Panc1 (cell line): ENCODE data around the gene MAPK14. TPM values are rescaled to one million over a fixed set of nuclear protein-coding genes. Genes with fewer than 3 reads are reported as not detected.

Experiments used
- ATAC-seq: fragments of 200-7000 bp; cut with Tn5 transposase; 2 replicates; pipeline ENCODE4 v1.9.1; 2020; ENCODE audit warnings: mild to moderate bottlenecking, moderate library complexity
- BruUV-seq: library from RNA; stranded (reverse); fragments of 400-500 nt; replicated peaks from 2 replicates; lab custom pipeline; 2021; lab: Mats Ljungman, UMichigan
- CTCF ChIA-PET: fragments of 300-600 bp; sonication (Branson Sonifier 250); formaldehyde crosslinking; loops from one replicate; lab custom pipeline; 2022; ENCODE audit warnings: antibody characterized with exemption; lab: Charles Lee
- POLR2A ChIA-PET: fragments of 300-600 bp; sonication (Branson Sonifier 250); formaldehyde crosslinking; loops from one replicate; lab custom pipeline; 2022; ENCODE audit warnings: antibody characterized with exemption; lab: Charles Lee
- DNase-seq: peaks from one replicate; pipeline ENCODE4 v3.0.0-alpha.2; 2010; ENCODE audit warnings: low read depth, low spot score
- H3K27ac ChIP-seq: 2 replicates; pipeline ENCODE4 v1.5.1; 2011; ENCODE audit warnings: mild to moderate bottlenecking, low read length, inconsistent platforms
- H3K27me3 ChIP-seq: fragments of 200-500 bp; sonication (Bioruptor generic); 2 replicates; pipeline ENCODE4 v1.6.0; 2014; ENCODE audit warnings: low read length, inconsistent platforms; ENCODE audit not compliant: control insufficient read depth, insufficient read depth
- H3K36me3 ChIP-seq: fragments of 200-500 bp; sonication (Bioruptor generic); 2 replicates; pipeline ENCODE4 v1.5.1; 2014; ENCODE audit warnings: inconsistent platforms, mild to moderate bottlenecking, low read length, moderate library complexity; ENCODE audit not compliant: control insufficient read depth, insufficient read depth
- H3K4me1 ChIP-seq: 2 replicates; pipeline ENCODE4 v1.5.1; 2011; ENCODE audit warnings: inconsistent platforms, mild to moderate bottlenecking, low read length, moderate library complexity; ENCODE audit not compliant: control insufficient read depth, insufficient read depth
- H3K4me3 ChIP-seq, 2 experiments: 2 replicates each; pipeline ENCODE4 v1.5.1; 2011 to 2012; ENCODE audit warnings: low read depth in 2 of 2, low read length in 2 of 2, mild to moderate bottlenecking in 2 of 2, inconsistent platforms in 1 of 2, moderate library complexity in 1 of 2
- H3K9me3 ChIP-seq: fragments of 200-500 bp; sonication (Bioruptor generic); 2 replicates; pipeline ENCODE4 v1.5.1; 2014; ENCODE audit warnings: low read depth, mild to moderate bottlenecking, inconsistent platforms, low read length, moderate library complexity; ENCODE audit not compliant: control insufficient read depth, insufficient read depth
- POLR2AphosphoS5 ChIP-seq: IDR thresholded peaks from 2 replicates; pipeline ENCODE4 v1.6.1; 2012; ENCODE audit warnings: mild to moderate bottlenecking, low read depth, low read length, moderate library complexity
- REST ChIP-seq, 2 experiments: IDR thresholded peaks; 2 replicates each; pipeline ENCODE4 v1.6.1; 2011 to 2012; ENCODE audit warnings: low read depth in 2 of 2, control low read depth in 1 of 2, low read length in 1 of 2, mild to moderate bottlenecking in 1 of 2, moderate library complexity in 1 of 2; ENCODE audit not compliant: insufficient read depth in 1 of 2
- SIN3A ChIP-seq: IDR thresholded peaks from 2 replicates; pipeline ENCODE4 v1.6.1; 2012; ENCODE audit warnings: low read depth, mild to moderate bottlenecking, low read length, moderate library complexity, borderline replicate concordance; ENCODE audit not compliant: insufficient read depth
- TCF7L2 ChIP-seq: IDR thresholded peaks from 2 replicates; pipeline ENCODE4 v1.6.1; 2011; ENCODE audit warnings: mild to moderate bottlenecking, low read depth, low read length, inconsistent platforms
- in situ Hi-C: cut with HindIII; loops from 2 replicates; pipeline ENCODE4 v1.10.0; 2016; ENCODE audit warnings: low sequenced_read_pairs, low pct_unique_long_range_greater_than_20kb
- intact Hi-C: fragments of 100-400 bp; cut with micrococcal nuclease; formaldehyde crosslinking; loops from one replicate; pipeline ENCODE4 v1.10.0; 2022; ENCODE audit not compliant: unreplicated experiment
- total RNA-seq: library from RNA; stranded (reverse); gene quantifications from one replicate; pipeline ENCODE4 v1.2.1, GENCODE V29; 2021; ENCODE audit not compliant: unreplicated experiment
- TF ChIP-seq, protein P1 (sequence below): fragments of 450-650 bp; IDR thresholded peaks from 2 replicates; pipeline ENCODE4 v1.5.1; 2017; ENCODE audit warnings: mild to moderate bottlenecking

MAPK14 gene
- total RNA-seq, 1 experiment from 2014 or later, result 42.3 TPM

- ChIA-PET CTCF (interaction anchor here (0.7 kb wide), 1 partner anchor 206 kb away, joined by 3 read pairs; no protein-coding TSS in a partner anchor), POLR2A (no interaction called here)
- no peak for TF ChIP-seq SIN3A
- no peak for TF ChIP-seq TCF7L2
- TF ChIP-seq, protein P1, sequence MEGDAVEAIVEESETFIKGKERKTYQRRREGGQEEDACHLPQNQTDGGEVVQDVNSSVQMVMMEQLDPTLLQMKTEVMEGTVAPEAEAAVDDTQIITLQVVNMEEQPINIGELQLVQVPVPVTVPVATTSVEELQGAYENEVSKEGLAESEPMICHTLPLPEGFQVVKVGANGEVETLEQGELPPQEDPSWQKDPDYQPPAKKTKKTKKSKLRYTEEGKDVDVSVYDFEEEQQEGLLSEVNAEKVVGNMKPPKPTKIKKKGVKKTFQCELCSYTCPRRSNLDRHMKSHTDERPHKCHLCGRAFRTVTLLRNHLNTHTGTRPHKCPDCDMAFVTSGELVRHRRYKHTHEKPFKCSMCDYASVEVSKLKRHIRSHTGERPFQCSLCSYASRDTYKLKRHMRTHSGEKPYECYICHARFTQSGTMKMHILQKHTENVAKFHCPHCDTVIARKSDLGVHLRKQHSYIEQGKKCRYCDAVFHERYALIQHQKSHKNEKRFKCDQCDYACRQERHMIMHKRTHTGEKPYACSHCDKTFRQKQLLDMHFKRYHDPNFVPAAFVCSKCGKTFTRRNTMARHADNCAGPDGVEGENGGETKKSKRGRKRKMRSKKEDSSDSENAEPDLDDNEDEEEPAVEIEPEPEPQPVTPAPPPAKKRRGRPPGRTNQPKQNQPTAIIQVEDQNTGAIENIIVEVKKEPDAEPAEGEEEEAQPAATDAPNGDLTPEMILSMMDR, result no peak
- no peak for TF ChIP-seq POLR2AphosphoS5
- no peak for TF ChIP-seq REST (IDR thresholded peaks at IDR 0.05; ENCODE audit: insufficient read depth in 1 of 2, low read depth in 2 of 2, low read length in 1 of 2)
- no peaks in the 10 kb centered on the region for H3K4me1 ChIP-seq
- no peak overlapping the region for H3K4me3 ChIP-seq
- no TSS peak for BruUV-seq
- intact Hi-C loops (no loop called here), in situ Hi-C loops (no loop called here)
- ATAC-seq (no peak), DNase-seq (no peak)
- 0 out of 2 replicates have a peak, but pooled peaks cover 3% of the 10 kb centered on the region for H3K36me3 ChIP-seq
- no peak overlapping the region for H3K27ac ChIP-seq
- H3K27me3 ChIP-seq, result no peaks in the 10 kb centered on the region
- H3K9me3 ChIP-seq, result no peaks in the 10 kb centered on the region
Observed at GRCh38 chr6:36089048-36089447, 61.4 kb downstream of the MAPK14 start.

DNA sequence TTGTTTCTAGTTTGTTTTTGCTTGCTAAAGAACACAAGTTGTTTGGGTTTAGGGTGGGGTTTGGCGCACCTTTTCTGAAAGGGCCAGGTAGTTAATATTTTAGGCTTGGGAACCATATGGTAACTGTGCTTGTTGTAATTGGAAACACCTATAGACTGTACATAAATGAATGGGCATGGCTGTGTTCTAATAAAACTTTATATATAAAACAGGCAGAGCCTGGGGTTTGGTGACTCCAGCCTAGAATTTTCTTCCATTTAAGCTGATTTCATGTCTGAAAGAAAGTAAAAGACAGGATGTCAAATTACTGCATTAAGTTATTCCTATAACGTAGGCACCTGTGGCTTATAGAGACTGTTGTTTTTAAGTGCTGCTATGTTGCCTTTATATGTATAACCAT, 66.6 kb downstream of the MAPK14 start:
- no peaks in the 10 kb centered on the region for H3K9me3 ChIP-seq
- in situ Hi-C loops, result no loop called here
- H3K27me3 ChIP-seq, result no peaks in the 10 kb centered on the region
- no peak for DNase-seq
- ChIA-PET POLR2A (no interaction called here), CTCF (interaction anchor here (0.6 to 1.0 kb wide), 3 partner anchors 22 to 258 kb away, joined by 3 to 11 read pairs (median 6); no protein-coding TSS in a partner anchor)
- TF ChIP-seq TCF7L2, result no peak
- H3K36me3 ChIP-seq, result 0 out of 2 replicates have a peak, but pooled peaks cover 3% of the 10 kb centered on the region
- intact Hi-C loops, result loop anchor here (2.0 kb wide), 1 partner anchor 67 kb away; the partner anchor contains the start of gene MAPK14
- no TSS peak for BruUV-seq
- ATAC-seq, result no peak
- peaks cover 3% of the 10 kb centered on the region; the same call in 1 of the 2 replicates for H3K4me1 ChIP-seq
- H3K4me3 ChIP-seq, result no peak overlapping the region
- H3K27ac ChIP-seq, result no peak overlapping the region
